Activated naive CD4-positive, alpha-beta T cell treated with anti-CD3 and anti-CD28 coated beads for 36 hours (primary cell): ENCODE results near the gene CIROP. TPM values are rescaled to one million over a fixed set of nuclear protein-coding genes. Genes with fewer than 3 reads are reported as not detected.
A peak's percentile ranks its signal among the peaks of the same experiment; 100 is the strongest.

ENCODE experiments used
- CTCF ChIA-PET: fragments of 350-600 bp; sonication (Branson Sonifier 250); formaldehyde crosslinking; loops from one replicate; lab custom pipeline; 2021; ENCODE audit warnings: antibody characterized with exemption; lab: Charles Lee
- DNase-seq: peaks from one replicate; pipeline ENCODE4 v3.0.0-alpha.2; 2020
- H3K27ac Mint-ChIP-seq: one replicate; pipeline ENCODE4 v1.8.0; 2021; ENCODE audit warnings: mild to moderate bottlenecking, mixed read lengths
- H3K27me3 Mint-ChIP-seq: one replicate; pipeline ENCODE4 v1.8.0; 2021; ENCODE audit warnings: low read depth, mixed read lengths
- H3K36me3 Mint-ChIP-seq: one replicate; pipeline ENCODE4 v1.8.0; 2021; ENCODE audit warnings: low read depth, mixed read lengths
- H3K4me1 Mint-ChIP-seq: one replicate; pipeline ENCODE4 v1.8.0; 2021; ENCODE audit warnings: low read depth, mixed read lengths
- H3K4me3 Mint-ChIP-seq: one replicate; pipeline ENCODE4 v1.8.0; 2021; ENCODE audit warnings: mild to moderate bottlenecking, moderate library complexity, mixed read lengths
- H3K9me3 Mint-ChIP-seq: one replicate; pipeline ENCODE4 v1.8.0; 2021; ENCODE audit warnings: mixed read lengths
- intact Hi-C: fragments of 100-400 bp; cut with micrococcal nuclease; formaldehyde crosslinking; loops from one replicate; pipeline ENCODE4 v1.15.1; 2023
- total RNA-seq, 2 experiments: library from RNA; stranded (reverse); gene quantifications; one replicate each; pipeline ENCODE4 v1.2.3, GENCODE V29; 2021

The CIROP gene
- total RNA-seq, 2 experiments from 2014 or later = not detected

GRCh38 chr14:23070262-23071129 is 34.3 kb downstream of the CIROP start:
- no peak for DNase-seq
- H3K27ac Mint-ChIP-seq = peak overlapping the region; percentile 90
- no peaks in the 10 kb centered on the region for H3K27me3 Mint-ChIP-seq
- H3K9me3 Mint-ChIP-seq = no peaks in the 10 kb centered on the region
- H3K36me3 Mint-ChIP-seq = peaks cover 31% of the 10 kb centered on the region
- H3K4me1 Mint-ChIP-seq = peaks cover 41% of the 10 kb centered on the region
- intact Hi-C loops = loop anchor here (1.0 to 5.0 kb wide), 7 partner anchors 25 to 251 kb away; partner anchors contain the start of genes ACIN1, C14orf119, HOMEZ and PABPN1
- peak overlapping the region; percentile 96 for H3K4me3 Mint-ChIP-seq
- CTCF ChIA-PET = interaction anchor here (0.7 to 3.6 kb wide), 20 partner anchors 12 to 150 kb away, joined by 3 to 16 read pairs (median 5); partner anchors contain the start of genes ACIN1, AJUBA, C14orf119 and CDH24

GRCh38 chr14:23069413-23069806 is 35.4 kb downstream of the CIROP start:
- peaks cover 31% of the 10 kb centered on the region for H3K36me3 Mint-ChIP-seq
- no peaks in the 10 kb centered on the region for H3K9me3 Mint-ChIP-seq
- no peak overlapping the region for H3K27ac Mint-ChIP-seq
- peaks cover 41% of the 10 kb centered on the region for H3K4me1 Mint-ChIP-seq
- H3K27me3 Mint-ChIP-seq = no peaks in the 10 kb centered on the region
- intact Hi-C loops = loop anchor here (1.0 kb wide), 3 partner anchors 40 to 311 kb away; no protein-coding TSS in a partner anchor
- CTCF ChIA-PET = interaction anchor here (0.6 to 2.9 kb wide), 49 partner anchors 8 to 297 kb away, joined by 3 to 47 read pairs (median 6); partner anchors contain the start of genes ACIN1, AJUBA, C14orf119 and CDH24
- no peak for DNase-seq
- H3K4me3 Mint-ChIP-seq = no peak overlapping the region

- DNase-seq = peak; percentile 88
- Mint-ChIP-seq H3K27me3 (no peaks in the 10 kb centered on the region), H3K27ac (peak overlapping the region; percentile 30), H3K9me3 (no peaks in the 10 kb centered on the region), H3K4me3 (peak overlapping the region; percentile 15), H3K4me1 (peaks cover 41% of the 10 kb centered on the region), H3K36me3 (peaks cover 36% of the 10 kb centered on the region)
- intact Hi-C loops = loop anchor here (1.0 kb wide), 3 partner anchors 40 to 311 kb away; no protein-coding TSS in a partner anchor
- CTCF ChIA-PET = interaction anchor here (0.6 to 2.9 kb wide), 66 partner anchors 8 to 470 kb away, joined by 3 to 47 read pairs (median 5); partner anchors contain the start of genes ACIN1, AJUBA, C14orf119 and CDH24
Measured at GRCh38 chr14:23068789-23069412, 35.9 kb downstream of the CIROP start.

GRCh38 chr14:23067847-23068788 is 36.7 kb downstream of the CIROP start:
- CTCF ChIA-PET = interaction anchor here (0.7 to 2.9 kb wide), 65 partner anchors 8 to 471 kb away, joined by 3 to 47 read pairs (median 5); partner anchors contain the start of genes ACIN1, AJUBA, C14orf119 and CDH24
- DNase-seq = no peak
- H3K4me3 Mint-ChIP-seq = no peak overlapping the region
- intact Hi-C loops = no loop called here
- no peaks in the 10 kb centered on the region for H3K9me3 Mint-ChIP-seq
- peaks cover 41% of the 10 kb centered on the region for H3K4me1 Mint-ChIP-seq
- H3K36me3 Mint-ChIP-seq = peaks cover 41% of the 10 kb centered on the region
- no peak overlapping the region for H3K27ac Mint-ChIP-seq
- H3K27me3 Mint-ChIP-seq = no peaks in the 10 kb centered on the region

GRCh38 chr14:23066855-23067744 is 37.7 kb downstream of the CIROP start:
- Mint-ChIP-seq H3K27ac (no peak overlapping the region), H3K36me3 (peaks cover 40% of the 10 kb centered on the region), H3K4me3 (no peak overlapping the region), H3K4me1 (peaks cover 34% of the 10 kb centered on the region), H3K9me3 (no peaks in the 10 kb centered on the region), H3K27me3 (no peaks in the 10 kb centered on the region)
- DNase-seq = no peak
- intact Hi-C loops = no loop called here
- CTCF ChIA-PET = interaction anchor here (0.6 to 21.5 kb wide), 8 partner anchors 10 to 95 kb away, joined by 3 to 713 read pairs (median 28); partner anchors contain the start of genes AJUBA and CEBPE

- Mint-ChIP-seq H3K27me3 (no peaks in the 10 kb centered on the region), H3K36me3 (peaks cover 37% of the 10 kb centered on the region), H3K4me1 (peaks cover 26% of the 10 kb centered on the region), H3K9me3 (no peaks in the 10 kb centered on the region), H3K4me3 (no peak overlapping the region), H3K27ac (no peak overlapping the region)
- no peak for DNase-seq
- CTCF ChIA-PET = interaction anchor here (1.1 to 21.5 kb wide), 4 partner anchors 11 to 78 kb away, joined by 5 to 713 read pairs (median 31); partner anchors contain the start of genes AJUBA and CEBPE
- intact Hi-C loops = no loop called here
Measured at GRCh38 chr14:23066368-23066767, 38.4 kb downstream of the CIROP start.

GRCh38 chr14:23063601-23064000 is 41.2 kb downstream of the CIROP start:
- H3K9me3 Mint-ChIP-seq = no peaks in the 10 kb centered on the region
- H3K27ac Mint-ChIP-seq = no peak overlapping the region
- H3K4me3 Mint-ChIP-seq = no peak overlapping the region
- CTCF ChIA-PET = interaction anchor here (1.4 to 21.5 kb wide), 4 partner anchors 14 to 89 kb away, joined by 4 to 713 read pairs (median 80); partner anchors contain the start of genes ACIN1 and AJUBA
- no peak for DNase-seq
- intact Hi-C loops = no loop called here
- H3K27me3 Mint-ChIP-seq = no peaks in the 10 kb centered on the region
- H3K36me3 Mint-ChIP-seq = peaks cover 40% of the 10 kb centered on the region
- peaks cover 9% of the 10 kb centered on the region for H3K4me1 Mint-ChIP-seq

- no peak overlapping the region for H3K27ac Mint-ChIP-seq
- DNase-seq = no peak
- H3K27me3 Mint-ChIP-seq = peaks cover under 1% of the 10 kb centered on the region
- H3K4me3 Mint-ChIP-seq = no peak overlapping the region
- H3K36me3 Mint-ChIP-seq = peaks cover 39% of the 10 kb centered on the region
- CTCF ChIA-PET = interaction anchor here (1.4 to 21.5 kb wide), 3 partner anchors 33 to 87 kb away, joined by 4 to 713 read pairs (median 128); partner anchors contain the start of genes ACIN1 and AJUBA
- H3K4me1 Mint-ChIP-seq = peaks cover 10% of the 10 kb centered on the region
- intact Hi-C loops = no loop called here
- H3K9me3 Mint-ChIP-seq = no peaks in the 10 kb centered on the region
Measured at GRCh38 chr14:23062002-23062401, 42.8 kb downstream of the CIROP start.

GRCh38 chr14:23060536-23061260 is 44.1 kb downstream of the CIROP start:
- no peak for DNase-seq
- peaks cover 31% of the 10 kb centered on the region for H3K36me3 Mint-ChIP-seq
- H3K9me3 Mint-ChIP-seq = no peaks in the 10 kb centered on the region
- CTCF ChIA-PET = interaction anchor here (0.6 to 21.5 kb wide), 8 partner anchors 8 to 233 kb away, joined by 3 to 713 read pairs (median 8); partner anchors contain the start of genes ACIN1, AJUBA, C14orf119 and HAUS4
- intact Hi-C loops = no loop called here
- no peak overlapping the region for H3K4me3 Mint-ChIP-seq
- peaks cover 5% of the 10 kb centered on the region for H3K27me3 Mint-ChIP-seq
- peaks cover 18% of the 10 kb centered on the region for H3K4me1 Mint-ChIP-seq
- H3K27ac Mint-ChIP-seq = no peak overlapping the region
